Large intestine (tissue), 3 donors: ENCODE data around the gene MED12L. TPM values are rescaled to one million over a fixed set of nuclear protein-coding genes. Genes with fewer than 3 reads are reported as not detected.
A peak's percentile ranks its signal among the peaks of the same experiment; 100 is the strongest.

ENCODE experiments used
- DNase-seq, 2 donors: peaks; one replicate each; pipeline versions ENCODE4 v3.0.0 to v3.0.0-alpha.2; 2013
- H3K27ac ChIP-seq: one replicate; pipeline ENCODE4 v1.5.1; 2013; ENCODE audit warnings: low read length
- H3K27me3 ChIP-seq: 2 replicates; pipeline ENCODE4 v1.6.1; 2013; ENCODE audit warnings: low read length; ENCODE audit not compliant: control insufficient read depth, insufficient read depth
- H3K36me3 ChIP-seq: 2 replicates; pipeline ENCODE4 v1.6.1; 2013; ENCODE audit warnings: low read length; ENCODE audit not compliant: control insufficient read depth, insufficient read depth
- H3K4me1 ChIP-seq: one replicate; pipeline ENCODE4 v1.6.1; 2013; ENCODE audit warnings: low read length; ENCODE audit not compliant: control insufficient read depth, insufficient read depth
- H3K4me3 ChIP-seq: one replicate; pipeline ENCODE4 v1.5.1; 2013; ENCODE audit warnings: low read length
- H3K9me3 ChIP-seq: one replicate; pipeline ENCODE4 v1.6.1; 2013; ENCODE audit warnings: mild to moderate bottlenecking, low read depth, low read length, moderate library complexity; ENCODE audit not compliant: control insufficient read depth
- WGBS: methylation state at CpG from one replicate; pipeline ENCODE4 v1.1.5; 2013; ENCODE audit warnings: low lambda C conversion rate; ENCODE audit not compliant: insufficient coverage; 5-methylcytosine and 5-hydroxymethylcytosine counted together
- polyA plus RNA-seq: library from polyadenylated mRNA; unstranded; fragments of 120-200 nt; gene quantifications from one replicate; pipeline ENCODE4 v1.2.1, GENCODE V29; 2013

Gene MED12L
- polyA plus RNA-seq, 1 donor, result 5.4 TPM

DNA sequence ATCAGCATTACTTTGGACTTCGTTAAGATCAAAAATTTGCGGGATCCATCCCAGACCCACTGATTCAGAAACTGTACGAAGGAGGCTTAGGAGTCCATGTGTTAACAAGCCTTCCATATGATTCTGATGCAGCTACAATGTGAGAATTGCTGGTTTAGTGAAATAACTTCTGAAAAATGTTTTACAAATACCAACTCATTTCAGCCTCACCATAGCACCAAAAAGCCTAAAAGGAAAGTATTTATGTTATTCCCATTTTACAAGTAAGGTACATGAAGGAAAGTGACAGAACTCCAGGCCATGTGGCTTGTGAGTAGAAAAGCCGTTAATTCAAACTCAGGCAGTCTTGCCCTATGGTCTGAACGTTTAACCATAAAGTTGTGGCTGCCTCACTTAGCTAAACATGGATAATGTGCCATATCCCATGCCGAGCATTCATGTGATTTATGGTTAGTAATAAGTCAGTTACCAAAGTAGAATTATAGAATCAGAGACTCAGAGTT, 376.9 kb downstream of the MED12L start:
- WGBS, result no CpG with 5 or more reads among the region's 6 CpGs
- Histone ChIP-seq H3K4me1 (no peaks in the 10 kb centered on the region), H3K4me3 (no peak overlapping the region), H3K27me3 (peaks cover 9% of the 10 kb centered on the region), H3K36me3 (no peaks in the 10 kb centered on the region), H3K9me3 (peaks cover 2% of the 10 kb centered on the region), H3K27ac (no peak overlapping the region)
- DNase-seq, result no peak

DNA sequence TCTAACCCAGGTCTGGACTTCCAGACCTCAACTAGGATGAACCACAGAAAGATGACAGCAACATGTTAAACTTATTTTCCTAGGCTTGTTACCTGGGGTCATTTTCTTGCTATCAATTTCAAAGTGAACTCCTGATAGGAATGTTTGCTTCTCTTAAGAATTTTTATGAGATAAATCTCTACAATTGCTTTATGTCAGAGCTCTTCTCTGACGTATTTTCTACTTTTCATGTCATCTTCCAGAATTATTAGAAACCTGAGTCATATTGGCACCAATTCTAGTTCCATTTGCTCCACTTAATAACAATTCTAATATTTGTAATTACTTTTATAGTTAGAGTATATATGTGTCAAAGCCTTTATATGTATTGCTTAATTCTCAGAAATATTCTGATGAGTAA, 377.5 kb downstream of the MED12L start:
- Histone ChIP-seq H3K36me3 (no peaks in the 10 kb centered on the region), H3K27ac (no peak overlapping the region), H3K27me3 (peaks cover 9% of the 10 kb centered on the region), H3K4me3 (no peak overlapping the region), H3K4me1 (no peaks in the 10 kb centered on the region), H3K9me3 (peaks cover 2% of the 10 kb centered on the region)
- DNase-seq, result no peak
- 30% methylated on average over 1 of the region's 1 CpG for WGBS

DNA sequence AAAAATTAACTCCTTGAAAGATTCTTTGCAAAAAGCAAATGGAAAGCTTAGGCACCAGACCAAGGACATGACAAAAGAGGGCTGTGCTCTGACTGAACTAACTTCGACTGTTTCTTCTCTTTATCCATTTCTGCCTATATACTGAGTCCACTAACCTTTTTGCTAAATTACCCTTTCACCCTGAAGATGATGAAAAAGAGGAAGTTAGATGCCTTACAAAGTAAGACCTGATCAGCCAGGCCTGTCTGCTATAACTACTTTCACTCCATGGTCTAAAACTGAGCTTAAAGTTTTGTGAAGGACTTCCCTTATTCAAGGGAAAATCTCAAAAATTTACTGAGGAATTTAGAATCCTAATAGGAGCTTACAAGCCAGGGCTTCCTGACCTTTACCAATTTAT, 381.6 kb downstream of the MED12L start:
- DNase-seq, result no peak
- Histone ChIP-seq H3K27ac (no peak overlapping the region), H3K27me3 (no peaks in the 10 kb centered on the region), H3K9me3 (no peaks in the 10 kb centered on the region), H3K36me3 (no peaks in the 10 kb centered on the region), H3K4me1 (no peaks in the 10 kb centered on the region), H3K4me3 (no peak overlapping the region)
- WGBS, result 100% methylated on average over 1 of the region's 1 CpG

DNA sequence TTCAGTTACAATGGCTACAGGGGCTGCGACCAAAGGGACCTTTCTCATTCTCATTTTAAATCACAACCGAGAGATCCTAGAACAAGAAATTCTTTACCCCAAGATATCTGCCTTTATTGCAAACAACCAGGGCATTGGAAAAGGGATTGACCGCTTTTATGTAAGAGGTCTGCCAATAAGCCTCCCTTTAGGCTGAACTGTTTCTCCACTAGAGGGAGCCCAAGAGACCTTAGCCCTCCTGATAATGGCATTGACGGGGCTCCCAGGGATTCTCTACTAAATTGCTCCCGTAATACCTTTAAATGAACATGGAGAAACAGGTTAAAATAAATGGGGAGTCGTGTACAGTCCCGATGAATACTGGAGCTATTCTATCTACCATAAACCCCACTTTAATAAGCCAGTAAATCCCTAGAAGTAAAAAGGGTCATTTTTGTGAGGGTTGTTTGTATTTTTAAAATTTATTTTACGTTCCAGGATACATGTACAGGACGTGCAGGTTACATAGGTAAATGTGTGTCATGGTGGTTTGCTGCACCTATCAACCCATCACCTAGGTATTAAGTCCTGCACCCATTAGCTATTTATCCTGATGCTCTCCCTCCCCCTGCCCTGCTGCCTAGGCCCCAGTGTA, 382.9 kb downstream of the MED12L start:
- Histone ChIP-seq H3K4me1 (no peaks in the 10 kb centered on the region), H3K9me3 (no peaks in the 10 kb centered on the region), H3K36me3 (no peaks in the 10 kb centered on the region), H3K27ac (no peak overlapping the region), H3K27me3 (no peaks in the 10 kb centered on the region), H3K4me3 (no peak overlapping the region)
- WGBS, result no CpG with 5 or more reads among the region's 9 CpGs
- DNase-seq, result peak; percentile 34 to 44

DNA sequence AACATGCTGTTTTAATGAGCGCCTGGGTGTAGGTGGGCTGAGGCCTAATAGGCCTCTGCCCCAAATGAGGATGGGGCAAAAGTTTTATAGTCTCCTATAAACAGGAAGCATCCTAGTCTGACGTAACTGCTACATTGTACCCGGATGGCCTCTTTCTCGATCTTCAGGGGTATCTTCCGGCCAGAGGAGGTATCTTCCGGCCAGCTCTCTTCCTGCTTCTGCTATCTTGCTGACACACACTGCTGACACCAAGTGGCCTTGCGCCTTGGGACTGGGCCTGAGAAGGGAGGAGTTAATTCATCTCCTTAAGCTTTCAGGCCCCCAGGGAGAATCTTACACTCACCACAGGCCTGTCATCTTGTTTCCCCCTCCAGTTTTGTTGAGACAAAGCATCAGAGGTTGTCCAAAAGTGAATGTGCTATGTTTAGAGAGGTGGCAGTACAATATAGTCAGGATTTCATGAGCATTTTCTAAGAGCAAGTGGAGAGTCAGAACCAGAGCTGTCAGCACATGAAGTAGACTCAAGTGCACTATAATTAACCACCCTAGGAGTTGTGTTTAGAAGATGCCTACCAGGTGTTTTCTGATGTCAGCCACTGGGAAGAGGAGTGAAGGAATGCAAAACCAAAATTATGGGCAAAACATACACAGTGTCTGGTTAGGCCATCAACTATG, 391.0 kb downstream of the MED12L start:
- H3K36me3 ChIP-seq, result no peaks in the 10 kb centered on the region
- no peak overlapping the region for H3K4me3 ChIP-seq
- H3K27me3 ChIP-seq, result no peaks in the 10 kb centered on the region
- H3K9me3 ChIP-seq, result no peaks in the 10 kb centered on the region
- WGBS, result no CpG with 5 or more reads among the region's 7 CpGs
- H3K4me1 ChIP-seq, result no peaks in the 10 kb centered on the region
- no peak overlapping the region for H3K27ac ChIP-seq
- no peak for DNase-seq

DNA sequence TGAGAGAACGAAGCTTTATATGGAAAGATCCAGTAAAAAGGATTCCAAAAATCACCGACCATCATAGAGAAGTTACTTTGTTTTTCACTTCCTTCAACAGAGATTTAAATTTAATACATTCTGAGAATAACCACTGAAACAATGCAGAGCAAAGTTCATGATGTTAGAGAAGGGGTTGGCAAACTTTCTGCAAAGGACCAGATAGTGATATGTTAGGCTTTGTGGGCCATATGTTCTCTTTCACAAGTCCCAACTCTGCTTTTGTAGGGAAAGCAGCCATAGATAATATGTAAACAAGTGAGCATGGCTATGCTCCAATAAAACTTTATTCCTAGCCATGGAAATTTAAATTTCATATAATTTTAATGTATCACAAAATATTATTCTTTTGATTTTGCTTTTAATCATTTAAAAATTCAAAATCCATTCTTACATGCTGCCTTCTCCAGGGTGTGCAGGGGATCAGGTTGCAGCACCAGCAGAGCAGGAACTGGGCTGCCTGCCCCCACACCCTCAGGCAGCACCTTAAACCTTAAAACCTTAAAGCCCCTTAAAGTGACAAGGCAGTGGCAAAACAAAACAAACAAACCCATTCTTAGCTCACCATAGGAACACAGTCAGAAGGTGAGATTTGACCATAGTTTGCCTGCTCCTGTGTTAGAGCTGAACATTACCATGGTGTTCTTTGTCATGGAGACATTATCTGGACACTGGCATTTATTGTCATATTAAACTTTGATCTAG, 392.3 kb downstream of the MED12L start:
- peak in 1 of 2 donors; percentile 20 for DNase-seq
- 69% methylated on average over 2 of the region's 2 CpGs for WGBS
- H3K4me3 ChIP-seq, result no peak overlapping the region
- H3K4me1 ChIP-seq, result no peaks in the 10 kb centered on the region
- H3K9me3 ChIP-seq, result peaks cover 4% of the 10 kb centered on the region
- H3K27me3 ChIP-seq, result no peaks in the 10 kb centered on the region
- H3K27ac ChIP-seq, result no peak overlapping the region
- no peaks in the 10 kb centered on the region for H3K36me3 ChIP-seq

DNA sequence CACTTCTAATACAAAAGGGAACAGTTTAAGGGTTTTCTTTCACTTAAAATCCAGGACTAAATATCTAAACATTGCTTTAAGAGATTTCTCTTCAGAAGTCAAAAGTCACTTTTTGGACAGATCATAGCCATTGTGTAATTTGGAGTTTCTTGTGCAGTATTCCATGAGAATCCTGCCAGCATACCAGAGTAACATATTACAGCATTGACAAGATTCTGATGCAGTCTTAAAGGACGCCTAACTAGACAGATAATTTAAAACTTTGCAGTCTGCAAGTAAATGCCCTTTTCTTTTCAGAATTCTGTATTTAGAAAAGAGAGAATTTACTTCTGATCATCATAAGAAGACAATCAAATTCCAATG, 392.9 kb downstream of the MED12L start:
- Histone ChIP-seq H3K9me3 (peaks cover 4% of the 10 kb centered on the region), H3K4me3 (no peak overlapping the region), H3K27ac (no peak overlapping the region), H3K36me3 (no peaks in the 10 kb centered on the region), H3K27me3 (no peaks in the 10 kb centered on the region), H3K4me1 (no peaks in the 10 kb centered on the region)
- DNase-seq, result no peak
- WGBS, result no CpG with 5 or more reads among the region's 1 CpG

DNA sequence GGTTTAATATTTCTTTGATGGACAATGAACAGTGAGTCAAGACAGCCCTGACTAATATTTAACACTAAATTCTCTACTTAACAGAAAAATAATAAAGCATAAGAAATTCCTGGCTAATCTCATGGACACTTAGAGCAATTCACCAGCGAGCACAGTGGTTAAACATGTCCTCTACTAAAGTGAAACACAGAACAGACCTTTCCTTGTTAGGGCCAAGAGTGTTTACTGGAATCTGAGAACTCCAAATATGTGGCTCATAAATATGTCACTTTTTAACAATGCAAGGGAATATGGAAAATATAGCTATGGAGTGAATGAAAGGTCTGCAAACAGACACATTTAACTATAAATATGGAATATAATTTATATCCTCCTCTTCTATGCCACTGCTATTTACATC, 394.0 kb downstream of the MED12L start:
- Histone ChIP-seq H3K27ac (no peak overlapping the region), H3K27me3 (no peaks in the 10 kb centered on the region), H3K4me1 (no peaks in the 10 kb centered on the region), H3K36me3 (no peaks in the 10 kb centered on the region), H3K9me3 (peaks cover 4% of the 10 kb centered on the region), H3K4me3 (no peak overlapping the region)
- no CpG with 5 or more reads among the region's 1 CpG for WGBS
- no peak for DNase-seq

DNA sequence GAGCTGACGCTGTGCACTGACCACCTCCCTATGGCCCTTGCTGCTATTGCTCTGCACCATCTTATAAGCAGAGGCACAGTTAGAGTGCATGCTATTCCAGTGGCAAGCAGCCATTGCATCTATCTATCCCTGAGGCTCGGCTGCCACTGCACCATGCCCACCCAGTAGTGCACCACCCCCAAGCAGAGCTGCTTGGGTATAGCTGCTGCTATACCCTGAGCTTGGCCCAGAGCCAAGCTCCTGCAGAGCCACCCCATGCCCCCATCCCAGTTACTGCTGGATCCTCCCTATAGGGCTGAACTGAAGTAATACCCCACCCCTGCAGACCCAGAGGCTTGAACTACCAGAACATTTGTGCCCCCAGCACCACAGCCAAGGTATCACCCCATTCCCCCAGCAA, 395.0 kb downstream of the MED12L start:
- no peaks in the 10 kb centered on the region for H3K36me3 ChIP-seq
- H3K9me3 ChIP-seq, result peaks cover 4% of the 10 kb centered on the region
- no peak for DNase-seq
- H3K27ac ChIP-seq, result no peak overlapping the region
- H3K27me3 ChIP-seq, result no peaks in the 10 kb centered on the region
- H3K4me3 ChIP-seq, result no peak overlapping the region
- H3K4me1 ChIP-seq, result no peaks in the 10 kb centered on the region
- WGBS, result no CpG with 5 or more reads among the region's 2 CpGs

DNA sequence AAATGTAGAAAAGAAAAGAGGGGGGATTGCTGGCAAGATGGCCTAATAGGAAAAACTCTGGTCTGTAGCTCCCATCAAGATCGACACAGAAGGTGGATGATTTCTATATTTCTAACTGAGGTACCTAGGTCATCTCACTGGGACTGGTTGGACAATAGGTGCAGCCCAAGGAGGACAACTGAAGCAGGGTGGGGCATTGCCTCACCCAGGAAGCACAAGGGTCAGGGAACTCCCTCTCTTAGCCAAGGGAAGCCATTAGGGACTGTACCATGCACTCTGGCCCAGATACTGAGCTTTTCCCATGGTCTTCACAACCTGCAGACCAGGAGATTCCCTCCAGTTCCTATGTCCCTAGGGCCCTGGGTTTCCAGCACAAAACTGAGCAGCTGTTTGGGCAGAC, 398.0 kb downstream of the MED12L start:
- Histone ChIP-seq H3K9me3 (peaks cover 4% of the 10 kb centered on the region), H3K36me3 (no peaks in the 10 kb centered on the region)
- no peak for DNase-seq

More for the DNA sequence above, 398.0 kb downstream of the MED12L start:
- Histone ChIP-seq H3K4me1 (no peaks in the 10 kb centered on the region), H3K27ac (no peak overlapping the region), H3K4me3 (no peak overlapping the region), H3K27me3 (no peaks in the 10 kb centered on the region)
- WGBS, result no CpG with 5 or more reads among the region's 1 CpG
